GM18507 (cell line): ENCODE results near the gene PLA2G4E.

ENCODE experiments used
- DNase-seq: peaks from one replicate; pipeline ENCODE4 v3.0.0; 2011; ENCODE audit warnings: low read depth; ENCODE audit not compliant: insufficient read length; ENCODE audit errors: extremely low spot score
- FAIRE-seq: peaks from 2 replicates; lab custom pipeline; 2011; peaks lifted over from hg19 to GRCh38; lab: Jason Lieb, UNC

The PLA2G4E gene

DNA sequence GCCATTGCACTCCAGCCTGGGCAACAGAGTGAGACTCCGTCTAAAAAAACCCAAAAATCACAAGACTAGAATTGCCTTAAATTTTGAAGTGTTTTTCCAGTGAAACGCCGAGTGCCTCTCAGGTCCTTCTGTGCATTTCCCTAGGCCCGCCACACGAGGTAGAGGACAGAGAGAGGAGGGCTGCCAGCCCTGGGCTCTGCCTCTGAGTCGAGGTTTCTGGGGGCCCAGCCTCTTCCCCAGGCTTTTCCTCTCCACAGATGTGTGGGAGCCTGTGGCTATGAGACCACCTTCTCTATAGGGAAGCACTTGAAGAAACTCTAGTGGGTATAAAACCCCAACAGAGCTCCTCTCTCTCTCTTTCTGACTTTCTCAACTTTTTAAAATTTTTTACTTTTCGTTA, 37.6 kb downstream of the PLA2G4E start:
- no peak for FAIRE-seq
- no peak for DNase-seq

DNA sequence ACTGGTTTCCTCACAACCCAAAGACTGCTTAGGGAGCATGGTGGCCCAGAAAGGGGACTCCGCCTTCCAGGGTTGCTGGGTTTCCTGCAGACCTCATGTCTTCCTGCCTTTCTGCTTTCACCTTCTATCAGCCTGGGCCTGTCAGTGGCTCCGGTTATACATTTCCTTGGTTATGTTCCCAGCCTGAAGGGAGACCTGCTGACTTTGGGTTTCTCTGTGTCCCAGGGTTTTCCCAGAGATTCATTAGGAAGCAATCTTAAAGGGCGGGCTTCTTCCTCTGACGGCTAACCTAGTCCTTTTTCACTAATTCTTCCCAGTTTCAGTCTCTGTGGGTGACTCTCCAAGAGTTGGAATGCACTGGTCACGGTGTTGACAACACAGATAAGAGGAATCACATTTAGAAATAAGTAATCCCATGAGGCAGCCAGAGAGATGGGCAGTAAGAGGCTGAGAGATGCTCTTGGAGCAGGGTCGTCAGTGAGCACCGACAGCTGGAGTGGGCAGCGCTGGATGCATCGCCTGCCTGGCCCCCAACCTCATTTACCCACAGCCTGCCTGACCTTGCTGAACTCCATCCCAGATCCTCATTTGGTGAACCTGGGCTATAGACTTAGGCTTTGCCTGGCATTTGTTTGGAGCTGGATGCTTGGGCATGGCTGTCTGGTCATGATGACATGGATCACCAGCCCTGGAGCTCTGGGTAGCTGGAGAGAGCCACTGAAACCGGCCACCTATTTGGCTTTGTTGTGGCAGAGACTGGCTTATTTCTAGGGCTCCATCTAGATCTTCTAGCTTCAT, 38.5 kb downstream of the PLA2G4E start:
- DNase-seq (no peak), FAIRE-seq (no peak)

DNA sequence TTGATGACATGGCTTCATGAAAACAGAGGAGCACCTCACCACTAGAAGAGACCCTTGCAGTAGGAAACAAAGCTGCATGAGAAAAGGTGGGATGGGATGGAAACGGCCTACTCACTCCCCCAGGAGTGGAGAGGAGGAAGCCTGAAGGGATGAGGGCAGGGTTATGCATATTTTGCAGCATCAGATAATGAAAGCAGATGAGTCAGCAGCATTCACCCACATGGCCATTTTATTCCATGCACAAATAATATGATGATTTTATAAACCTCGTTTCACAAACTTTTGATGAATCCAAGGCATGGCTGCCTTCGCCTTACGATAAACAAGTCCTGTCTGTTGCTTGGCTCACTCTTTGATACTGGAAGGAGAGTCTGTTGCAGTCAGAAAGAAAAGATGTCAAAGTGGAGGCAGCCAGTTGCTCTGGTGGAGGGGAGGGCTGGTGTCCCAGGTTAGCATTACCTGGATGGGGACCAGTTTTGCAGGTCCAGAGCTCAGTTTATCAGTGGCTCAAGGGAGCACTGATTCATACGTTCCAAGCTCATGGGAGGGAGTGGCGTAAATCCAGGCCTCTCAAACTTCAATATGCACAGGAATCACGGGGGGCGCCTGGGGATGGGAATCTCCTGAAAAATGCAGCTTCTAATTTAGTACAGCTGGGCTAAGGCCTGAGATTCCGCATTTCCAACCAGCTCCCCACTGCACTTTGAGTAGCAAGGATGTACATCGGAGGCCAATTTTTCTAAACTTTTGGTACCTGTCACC, 39.3 kb downstream of the PLA2G4E start:
- FAIRE-seq, result no peak
- DNase-seq, result no peak

DNA sequence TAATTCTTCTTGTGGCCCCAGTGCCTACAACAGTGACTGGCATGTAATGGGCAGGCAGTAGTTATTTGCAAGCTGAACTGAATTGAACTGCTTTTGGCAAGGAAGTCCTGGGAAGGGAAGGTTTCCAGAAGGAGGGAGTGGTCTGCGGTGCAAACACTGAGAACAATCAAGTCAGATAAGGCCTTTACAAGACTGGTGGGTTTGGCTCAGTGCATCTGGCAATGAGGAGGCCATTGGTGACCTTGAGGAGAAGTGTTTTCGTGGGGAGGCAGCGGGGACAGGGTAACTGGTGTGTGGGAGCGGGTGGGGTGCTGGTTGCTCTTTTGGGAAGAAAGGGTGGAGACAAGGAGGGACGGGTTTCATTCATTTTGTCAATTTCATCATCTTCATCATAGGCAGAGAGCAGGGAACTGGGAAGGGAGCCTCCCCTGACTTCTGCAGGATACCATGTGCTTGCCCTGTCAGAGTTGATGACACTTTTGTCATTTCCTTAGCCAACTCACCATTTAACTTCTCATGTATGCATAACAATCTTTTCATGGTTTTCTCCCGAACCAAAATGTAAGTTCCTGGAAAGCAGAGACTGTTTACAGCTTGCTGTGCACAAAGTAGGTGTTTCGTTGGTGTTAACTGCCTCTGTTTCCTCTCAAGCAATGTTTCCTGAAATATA, 40.1 kb downstream of the PLA2G4E start:
- DNase-seq, result no peak
- FAIRE-seq, result no peak

DNA sequence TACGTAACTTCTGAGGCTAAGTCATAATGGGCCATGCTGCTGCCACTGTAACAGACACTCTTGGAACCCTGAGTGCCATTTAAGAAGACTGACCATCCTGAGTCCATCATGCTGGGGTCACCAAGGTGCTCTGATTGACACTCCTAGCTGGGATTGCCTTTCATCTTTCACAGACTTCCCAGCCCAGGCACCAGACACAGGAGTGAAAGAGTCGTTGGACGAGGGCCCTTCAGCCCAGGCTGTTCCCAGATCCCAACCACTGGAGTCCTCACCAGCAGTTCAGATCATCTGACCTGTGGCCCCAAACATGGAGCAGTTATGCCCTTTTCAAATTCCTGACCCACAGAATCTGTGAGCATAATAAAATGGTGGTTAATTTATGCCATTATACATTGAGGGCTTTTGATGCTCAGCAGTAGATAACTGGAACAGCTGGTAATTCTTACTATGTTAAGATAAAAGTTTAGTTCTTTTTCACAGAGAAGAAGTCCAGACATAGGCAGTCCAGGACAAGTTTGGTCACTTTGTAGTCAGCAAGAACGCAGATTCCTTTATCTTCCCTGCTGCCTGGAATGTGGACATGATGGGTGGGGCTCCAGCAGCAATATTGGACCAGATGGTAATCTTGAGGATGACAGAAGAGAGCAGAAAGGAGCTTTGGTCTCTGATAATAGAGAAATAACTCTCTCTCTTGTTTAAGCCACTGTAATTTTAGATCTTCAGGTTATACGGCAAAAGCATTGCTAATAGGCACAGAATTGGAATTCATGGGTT, 41.2 kb downstream of the PLA2G4E start:
- FAIRE-seq (no peak), DNase-seq (no peak)

DNA sequence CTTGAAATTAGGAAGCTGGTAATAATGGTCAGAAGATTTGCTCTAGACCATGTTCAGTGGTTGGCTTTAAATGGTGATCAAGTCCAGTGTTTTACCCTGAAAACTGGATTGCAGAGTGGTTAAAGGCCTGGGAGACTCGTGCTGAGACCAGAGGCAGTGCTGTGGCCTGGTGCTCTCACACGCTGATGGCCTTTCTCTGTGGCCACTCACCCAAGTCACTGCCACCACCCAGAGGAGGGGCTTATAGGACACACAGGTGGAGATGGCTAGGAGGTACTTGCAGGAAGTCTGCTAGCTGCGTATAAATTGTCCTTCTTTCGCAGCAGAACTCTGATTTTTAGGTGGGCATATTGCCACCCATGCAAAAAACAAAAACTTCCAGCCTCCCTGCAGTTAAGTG, 42.3 kb downstream of the PLA2G4E start:
- DNase-seq (no peak), FAIRE-seq (no peak)

DNA sequence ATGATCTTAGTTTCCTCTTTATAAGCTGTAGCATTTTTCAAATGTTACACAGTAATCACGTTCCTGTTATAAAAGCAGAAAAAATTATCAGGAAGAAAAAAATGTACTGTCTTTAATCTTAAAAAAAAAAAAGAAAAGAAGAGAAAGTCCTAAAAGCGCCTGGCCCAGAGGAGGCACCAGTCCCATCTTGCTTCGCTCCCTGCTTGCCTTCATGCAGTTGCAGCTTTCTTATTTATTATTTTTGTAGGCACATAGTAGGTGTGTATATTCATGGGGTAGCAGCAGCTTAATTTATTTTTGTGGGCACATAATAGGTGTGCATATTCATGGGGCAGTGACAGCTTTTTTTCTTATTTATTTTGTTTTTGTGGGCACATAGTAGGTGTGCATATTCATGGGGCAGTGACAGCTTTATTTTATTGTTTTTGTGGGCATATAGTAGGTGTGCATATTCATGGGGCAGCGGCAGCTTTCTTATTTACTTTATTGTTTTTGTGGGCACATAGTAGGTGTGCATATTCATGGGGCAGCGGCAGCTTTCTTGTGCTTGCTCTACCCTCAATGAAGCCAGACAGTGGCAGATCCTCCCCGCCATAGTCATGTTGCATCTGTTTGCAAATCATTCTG, 43.0 kb downstream of the PLA2G4E start:
- FAIRE-seq (no peak), DNase-seq (no peak)

DNA sequence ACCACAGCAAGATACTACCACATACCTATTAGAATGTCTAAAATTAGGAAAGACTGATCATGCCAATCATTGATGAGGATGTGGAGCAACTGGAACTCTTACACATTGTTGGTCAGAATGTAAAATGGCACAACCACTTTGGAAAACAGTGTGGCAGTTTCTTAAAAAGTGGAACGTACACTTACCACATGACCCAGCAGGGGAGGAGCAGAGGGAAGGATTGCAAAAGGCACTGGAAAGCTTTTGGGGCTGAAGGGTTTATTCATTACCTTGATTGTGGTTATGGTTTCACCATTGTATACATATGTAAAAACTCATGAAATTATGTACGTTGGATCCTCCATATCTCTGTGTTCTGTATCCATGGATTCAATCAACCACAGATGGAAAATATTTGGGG, 45.2 kb downstream of the PLA2G4E start:
- FAIRE-seq, result no peak

DNA sequence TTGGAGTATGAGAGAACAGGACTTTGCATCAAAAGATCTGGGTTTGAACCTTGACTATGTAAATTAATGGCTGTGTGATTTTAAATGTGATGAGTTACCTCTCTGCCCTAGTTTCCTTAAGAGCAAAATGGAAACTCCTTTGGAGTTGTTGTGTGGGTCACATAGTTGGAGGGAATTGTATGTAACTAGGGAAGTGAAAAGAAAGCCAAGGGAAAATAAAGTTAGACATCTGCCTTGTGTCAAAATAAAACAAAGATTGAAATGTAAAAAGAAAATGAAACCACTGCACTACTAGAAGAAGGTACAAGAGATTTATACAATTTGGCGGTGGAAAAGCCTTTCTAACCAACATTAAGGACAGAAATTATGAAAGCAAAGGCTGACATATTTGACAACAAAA, 46.8 kb downstream of the PLA2G4E start:
- DNase-seq (no peak), FAIRE-seq (no peak)

More for the DNA sequence above, 45.2 kb downstream of the PLA2G4E start:
- DNase-seq, result no peak

DNA sequence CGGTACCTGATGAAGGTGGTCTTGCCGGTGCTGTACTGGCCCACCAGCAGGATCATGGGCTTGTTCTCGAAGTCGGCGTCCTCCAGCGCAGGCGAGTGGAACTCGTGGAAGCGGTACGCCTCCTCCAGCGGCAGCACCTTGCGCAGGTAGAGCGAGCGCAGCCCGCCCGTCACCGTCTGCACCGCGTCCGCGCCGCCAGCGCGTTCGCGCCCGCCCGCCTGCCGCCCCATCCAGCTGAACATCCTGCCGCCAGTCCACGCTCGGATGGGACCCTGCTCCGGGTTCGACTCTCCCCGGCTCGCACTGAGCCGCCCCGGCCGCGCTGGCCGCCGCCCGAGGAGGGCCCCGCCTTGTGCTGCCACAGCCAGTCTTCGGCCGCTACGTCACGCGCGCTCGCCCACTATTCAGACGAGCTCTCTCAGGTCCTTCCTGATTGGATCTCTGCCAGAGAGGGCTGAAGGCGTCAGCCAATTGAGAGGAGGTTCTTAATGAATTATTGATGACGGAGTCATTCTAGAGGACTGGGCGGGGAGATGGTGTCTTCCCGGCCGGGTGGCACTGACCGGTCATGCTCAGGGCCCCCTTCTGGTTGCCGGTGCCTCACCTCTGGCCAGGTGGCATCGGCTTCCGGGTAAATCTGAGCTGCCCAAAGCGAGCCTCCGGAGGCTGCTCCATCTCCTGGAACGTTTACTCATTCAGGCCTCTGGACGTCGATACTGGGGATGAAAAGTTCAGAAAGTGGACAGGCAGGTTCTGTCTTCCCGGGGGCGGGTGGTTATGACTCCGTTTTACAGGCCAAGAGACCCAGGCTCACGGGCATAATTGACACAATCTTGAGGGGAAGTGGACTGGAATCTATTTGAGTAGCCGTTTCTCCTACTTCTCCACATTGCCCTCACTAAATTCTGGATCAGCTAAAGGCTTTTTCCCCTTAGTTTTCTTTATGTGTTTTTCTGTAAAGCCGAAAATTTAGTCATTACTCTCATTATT, 48.3 kb downstream of the PLA2G4E start, which contains the start of gene EHD4:
Gene EHD4, minus strand, starts transcription at position 305 of the 990 bp plus-strand sequence. Its CDS starts 63 bp downstream, at position 242.
- DNase-seq (peak; percentile 91), FAIRE-seq (peak; percentile 98)

DNA sequence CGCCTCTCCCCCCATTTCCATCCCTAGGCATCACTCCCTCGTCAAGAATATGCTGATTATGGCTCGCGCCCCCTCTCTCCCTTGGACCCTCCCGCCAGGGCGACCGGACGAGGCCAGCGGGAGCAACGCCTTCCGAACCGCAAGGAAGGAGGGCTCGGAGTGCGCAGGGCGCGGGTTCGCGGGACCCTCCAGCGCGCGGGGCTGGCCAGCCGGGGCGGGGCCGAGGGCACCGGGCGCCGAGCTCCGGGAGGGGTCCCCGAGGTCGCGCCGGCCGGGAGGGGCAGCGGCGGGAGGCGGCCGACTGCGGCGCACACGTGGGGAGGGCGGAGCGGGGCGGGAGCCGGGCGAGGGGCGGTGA, 49.0 kb downstream of the PLA2G4E start:
- DNase-seq (no peak), FAIRE-seq (no peak)

DNA sequence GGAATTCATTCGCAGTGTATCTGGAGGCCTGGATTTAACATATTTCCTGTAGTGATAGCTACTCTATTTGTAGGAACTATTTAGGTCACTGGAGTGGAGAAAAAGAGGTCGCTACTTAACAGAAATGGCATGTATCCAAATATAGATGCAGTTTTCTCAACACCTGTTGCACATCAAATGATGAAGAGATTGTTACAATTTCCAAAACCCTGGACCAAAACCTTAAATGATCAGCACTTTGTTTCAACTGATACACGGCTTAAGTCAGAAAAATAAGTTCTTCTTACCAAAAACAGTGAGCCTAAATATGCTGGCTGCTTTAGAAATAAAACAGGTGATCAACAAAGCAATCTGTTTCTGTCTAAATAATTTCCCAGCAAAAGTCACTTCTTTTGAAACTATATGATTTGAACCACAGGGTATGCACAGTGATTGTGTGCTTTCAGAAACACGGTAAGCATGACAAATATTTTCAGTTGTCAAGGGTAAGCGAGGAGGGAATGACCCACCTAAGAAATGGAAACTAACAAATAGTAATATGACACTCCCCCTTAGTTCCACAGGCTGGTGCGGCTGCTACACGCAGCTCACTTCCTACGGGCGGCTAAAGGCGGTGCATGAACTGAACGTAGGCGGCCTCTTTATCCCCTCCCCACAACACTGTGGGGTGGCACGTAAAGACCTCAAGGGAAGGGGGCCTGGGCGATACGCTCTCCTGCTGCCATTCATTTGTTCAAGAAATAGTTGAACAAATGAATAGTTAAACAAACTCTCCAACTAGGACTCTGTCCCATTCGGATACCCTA, 49.5 kb downstream of the PLA2G4E start:
- FAIRE-seq (peak; percentile 86), DNase-seq (peak; percentile 56)

DNA sequence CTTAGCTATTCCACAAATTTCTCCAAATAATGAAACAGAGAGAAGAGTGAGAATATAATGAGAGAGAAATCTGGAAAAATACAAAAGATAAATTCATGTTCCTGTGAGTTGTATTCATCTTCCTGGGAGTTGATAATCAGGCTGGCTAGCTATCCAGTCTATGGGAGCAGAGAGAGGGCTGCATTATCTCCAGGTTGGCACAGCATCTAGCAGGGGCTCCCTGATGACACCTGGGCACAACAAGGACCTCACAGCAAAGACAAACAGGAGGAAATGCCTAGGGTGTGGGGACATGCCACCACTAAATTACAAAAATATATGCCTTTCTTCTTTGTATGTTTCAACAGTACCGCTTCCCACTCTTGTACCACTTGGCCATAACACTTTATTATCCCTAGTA, 50.4 kb downstream of the PLA2G4E start:
- no peak for FAIRE-seq
- no peak for DNase-seq

DNA sequence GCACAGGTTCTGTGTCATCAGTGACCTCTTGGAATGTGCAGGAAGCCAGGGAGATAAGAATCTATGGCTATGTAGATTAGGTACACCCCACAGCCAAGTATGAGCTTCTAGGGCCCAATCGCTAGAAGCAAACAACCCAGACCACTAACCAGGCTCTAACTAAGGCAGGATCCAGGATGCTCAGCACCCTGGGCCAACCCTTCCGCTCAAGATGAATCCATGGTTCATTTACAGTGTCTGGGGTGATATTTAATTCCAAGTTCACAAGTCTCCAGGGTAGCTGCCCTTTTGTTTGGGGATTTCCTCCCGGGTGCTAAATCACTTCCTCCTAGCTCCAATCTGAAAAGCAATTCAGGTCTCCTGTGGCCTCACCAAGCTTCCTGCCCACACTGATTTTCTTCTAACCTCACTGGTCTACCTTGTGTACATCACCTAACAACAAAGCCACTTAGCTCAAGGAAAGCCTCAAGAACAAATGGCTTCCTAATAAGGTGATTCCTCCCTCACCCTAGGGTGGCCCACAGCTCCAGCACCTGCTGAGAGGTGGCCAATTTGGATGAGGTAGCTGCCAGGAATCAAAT, 50.9 kb downstream of the PLA2G4E start:
- peak; percentile 94 for FAIRE-seq

DNA sequence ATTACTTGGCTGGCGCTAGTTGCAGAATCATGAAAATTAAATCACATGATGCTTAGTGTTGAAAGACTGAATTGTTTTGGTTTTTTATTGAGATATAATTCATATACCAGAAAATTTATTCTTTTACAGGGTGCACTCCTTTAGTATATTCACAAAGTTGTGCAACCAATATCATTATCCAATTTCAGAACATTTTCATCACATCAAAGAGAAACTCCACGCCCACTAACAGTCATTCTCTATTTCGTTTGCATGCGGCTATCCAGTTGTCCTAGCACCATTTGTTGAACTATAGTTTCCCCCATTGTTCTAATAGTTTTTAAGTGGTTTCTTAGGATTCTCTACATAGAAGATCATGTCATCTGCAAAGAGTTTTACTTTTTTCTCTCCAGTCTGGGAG, 52.1 kb downstream of the PLA2G4E start:
- no peak for DNase-seq
- FAIRE-seq, result peak; percentile 51

More for the DNA sequence above, 50.9 kb downstream of the PLA2G4E start:
- DNase-seq, result peak; percentile 28

DNA sequence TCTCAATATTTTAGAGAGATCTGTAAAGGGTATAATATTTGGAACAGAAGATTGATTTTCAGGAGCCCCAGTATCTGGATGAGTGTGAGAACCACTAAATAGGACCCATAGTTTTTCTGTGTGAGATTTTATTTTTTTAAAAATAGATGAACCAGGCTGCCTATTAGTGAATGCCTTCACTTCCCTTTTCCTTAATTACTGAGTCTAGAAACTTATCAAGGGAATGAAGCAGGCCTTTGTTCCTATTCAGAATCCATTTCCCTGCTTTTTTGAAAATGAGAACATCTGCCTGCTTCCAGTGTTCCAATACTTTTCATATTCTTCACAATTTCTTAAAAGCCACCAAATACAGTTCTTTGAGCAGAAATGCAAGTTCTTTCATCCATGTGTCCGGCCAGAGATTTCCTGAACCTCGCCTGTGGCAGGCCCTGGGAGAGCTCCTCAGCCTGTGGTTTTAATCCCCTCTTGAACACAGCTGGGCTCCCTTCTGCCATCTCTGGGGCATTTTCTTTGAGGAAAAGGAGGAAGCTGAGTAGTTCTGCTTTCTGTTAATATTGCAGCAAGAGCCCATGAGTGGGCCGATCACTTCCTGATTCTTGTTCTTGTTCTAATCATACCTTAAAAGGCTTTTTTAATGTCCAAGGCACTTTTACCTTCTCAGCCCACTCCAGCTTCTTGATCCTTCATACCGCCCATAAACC, 53.2 kb downstream of the PLA2G4E start:
- FAIRE-seq, result peak; percentile 87
- DNase-seq, result no peak
